Transverse colon (tissue), 3 donors: ENCODE data around the gene CCND2.

Experiments used
- EP300 ChIP-seq: sonication (generic); formaldehyde crosslinking; IDR thresholded peaks from one replicate; pipeline ENCODE4 v1.6.1; 2017; ENCODE audit warnings: antibody characterized with exemption, low read depth
- TF ChIP-seq, protein P1 (sequence below), 5 experiments: fragments of 200-600 bp in 3 of 5; fragments of 450-650 bp in 2 of 5; sonication (generic) in 3 of 5; IDR thresholded peaks; 1 replicate in 2 of 5; 2 replicates in 3 of 5; pipeline ENCODE4 v1.5.1; 2016 to 2017; ENCODE audit warnings: antibody characterized with exemption in 5 of 5, inconsistent platforms in 3 of 5, mild to moderate bottlenecking in 2 of 5, moderate library complexity in 1 of 5

DNA sequence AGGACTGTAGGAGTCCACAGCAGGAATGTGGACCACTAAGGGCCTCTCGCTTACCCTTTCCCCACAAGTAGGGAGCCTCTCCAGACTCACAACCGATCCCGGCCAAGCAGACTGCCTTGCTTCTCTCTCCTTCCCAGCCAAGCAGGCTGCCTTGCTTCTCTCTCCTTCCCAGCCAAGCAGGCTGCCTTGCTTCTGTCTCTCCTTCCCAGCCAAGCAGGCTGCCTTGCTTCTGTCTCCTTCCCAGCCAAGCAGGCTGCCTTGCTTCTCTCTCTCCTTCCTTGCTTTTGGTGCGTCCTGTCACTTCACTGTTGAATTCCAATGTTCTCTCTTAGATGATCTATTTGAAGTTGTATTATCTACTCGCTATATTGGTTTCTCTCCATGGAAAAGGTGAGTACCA, 32.6 kb upstream of the CCND2 start:
- no peak for TF ChIP-seq EP300
- TF ChIP-seq, protein P1, sequence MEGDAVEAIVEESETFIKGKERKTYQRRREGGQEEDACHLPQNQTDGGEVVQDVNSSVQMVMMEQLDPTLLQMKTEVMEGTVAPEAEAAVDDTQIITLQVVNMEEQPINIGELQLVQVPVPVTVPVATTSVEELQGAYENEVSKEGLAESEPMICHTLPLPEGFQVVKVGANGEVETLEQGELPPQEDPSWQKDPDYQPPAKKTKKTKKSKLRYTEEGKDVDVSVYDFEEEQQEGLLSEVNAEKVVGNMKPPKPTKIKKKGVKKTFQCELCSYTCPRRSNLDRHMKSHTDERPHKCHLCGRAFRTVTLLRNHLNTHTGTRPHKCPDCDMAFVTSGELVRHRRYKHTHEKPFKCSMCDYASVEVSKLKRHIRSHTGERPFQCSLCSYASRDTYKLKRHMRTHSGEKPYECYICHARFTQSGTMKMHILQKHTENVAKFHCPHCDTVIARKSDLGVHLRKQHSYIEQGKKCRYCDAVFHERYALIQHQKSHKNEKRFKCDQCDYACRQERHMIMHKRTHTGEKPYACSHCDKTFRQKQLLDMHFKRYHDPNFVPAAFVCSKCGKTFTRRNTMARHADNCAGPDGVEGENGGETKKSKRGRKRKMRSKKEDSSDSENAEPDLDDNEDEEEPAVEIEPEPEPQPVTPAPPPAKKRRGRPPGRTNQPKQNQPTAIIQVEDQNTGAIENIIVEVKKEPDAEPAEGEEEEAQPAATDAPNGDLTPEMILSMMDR (IDR thresholded peaks at IDR 0.05) = no peak
